BLaER1 treated with 17β-estradiol and CSF1 and Interleukin-3, amounts not matched to agents 10 nM and 100 nM (cell line): ENCODE data around the gene RGS9BP.

Experiments
- H3K27ac ChIP-seq, 11 experiments: shearing (Covaris generic); formaldehyde crosslinking; 2 replicates each; pipeline ENCODE4 v1.8.1; 2022
- H3K27me3 ChIP-seq, 11 experiments: shearing (Covaris generic); formaldehyde crosslinking; 2 replicates each; pipeline ENCODE4 v1.8.1; 2022
- H3K36me3 ChIP-seq, 11 experiments: shearing (Covaris generic); formaldehyde crosslinking; 2 replicates each; pipeline ENCODE4 v1.8.1; 2022
- H3K4me1 ChIP-seq, 10 experiments: shearing (Covaris generic); formaldehyde crosslinking; 2 replicates each; pipeline ENCODE4 v1.8.1; 2022
- H3K4me2 ChIP-seq, 11 experiments: shearing (Covaris generic); formaldehyde crosslinking; 2 replicates each; pipeline ENCODE4 v1.8.1; 2022
- H3K4me3 ChIP-seq, 10 experiments: shearing (Covaris generic); formaldehyde crosslinking; 2 replicates each; pipeline ENCODE4 v1.8.1; 2022
- H3K9ac ChIP-seq, 11 experiments: shearing (Covaris generic); formaldehyde crosslinking; 2 replicates each; pipeline ENCODE4 v1.8.1; 2022
- H3K9me3 ChIP-seq, 11 experiments: shearing (Covaris generic); formaldehyde crosslinking; replicated peaks in 1 of 11; 2 replicates each; pipeline ENCODE4 v1.8.1; 2022
- H4K20me1 ChIP-seq, 11 experiments: shearing (Covaris generic); formaldehyde crosslinking; 2 replicates each; pipeline ENCODE4 v1.8.1; 2022
- Cebpa-rat ChIP-seq, 11 experiments: shearing (Covaris generic); IDR thresholded peaks; 2 replicates each; pipeline ENCODE4 v1.8.1; 2022

RGS9BP gene

DNA sequence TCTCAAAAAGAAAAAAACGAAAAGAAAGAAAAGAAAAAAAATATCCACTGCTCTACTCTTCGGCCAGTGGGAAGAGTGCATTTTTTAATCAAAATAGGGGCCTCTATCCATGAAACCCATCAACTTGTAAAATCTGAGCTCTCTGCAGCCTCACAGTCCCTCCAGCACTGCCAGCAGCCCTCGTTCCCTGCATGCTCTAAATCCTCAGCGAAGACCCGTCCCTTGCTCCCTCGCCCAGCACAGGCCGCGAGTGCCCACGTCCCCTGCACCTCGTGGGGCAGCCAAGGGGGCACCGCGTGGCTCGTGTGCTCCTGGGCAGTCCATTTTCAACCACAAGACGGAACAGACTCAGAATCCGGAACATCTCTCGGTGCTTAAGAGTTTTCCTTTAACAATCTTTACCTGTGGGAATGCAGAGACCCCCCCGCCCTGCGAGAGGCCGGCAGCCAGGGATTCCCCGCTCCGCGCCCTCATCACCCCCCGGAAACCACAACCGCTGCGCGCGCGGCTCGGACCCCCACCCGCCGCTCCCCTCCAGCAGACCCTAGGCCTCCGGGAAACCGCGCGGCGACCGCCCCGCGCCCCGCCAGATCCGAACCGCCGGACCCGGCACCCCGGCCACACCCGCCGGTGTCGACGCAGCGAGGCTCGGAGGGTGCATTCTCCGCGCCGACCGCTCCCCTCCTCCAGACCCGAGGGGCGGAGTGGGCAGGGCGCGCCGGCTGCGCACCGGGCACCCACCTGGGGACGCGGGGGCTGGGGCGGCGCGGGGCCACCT is 1.3 kb upstream of the RGS9BP start:
- no peak for TF ChIP-seq Cebpa-rat (IDR thresholded peaks at IDR 0.05)
- Histone ChIP-seq H3K4me2 (peak overlapping the region; percentile 87 to 100 (median 97)), H3K27me3 (peaks cover 21 to 29% (median 23%) of the 10 kb centered on the region in 11 experiments), H3K4me1 (peaks cover 44 to 62% (median 48%) of the 10 kb centered on the region in 10 experiments), H3K4me3 (peak overlapping the region; percentile 87 to 98 (median 92)), H3K9me3 (no peaks in the 10 kb centered on the region), H3K9ac (peak overlapping the region; percentile 77 to 87 (median 85)), H3K36me3 (peaks cover 0 to 13% (median 5%) of the 10 kb centered on the region in 11 experiments; a peak in 10 of 22 replicates), H3K27ac (peak overlapping the region; percentile 57 to 85 (median 77); a peak in 21 of 22 replicates), H4K20me1 (peaks cover 51 to 70% (median 54%) of the 10 kb centered on the region in 11 experiments)

GRCh38 chr19:32674931-32675719 is 523 bp upstream of the RGS9BP start, which contains the start of gene ANKRD27:
Gene ANKRD27, minus strand, starts transcription at chr19:32675180. Its CDS starts 16,165 bp downstream, at chr19:32659015.
- Histone ChIP-seq H3K4me3 (peak within 1 kb of the TSS; percentile 87 to 98 (median 92)), H3K9ac (peak within 1 kb of the TSS; percentile 77 to 87 (median 85)), H3K4me1 (peaks cover 36 to 56% (median 48%) of the 10 kb centered on the region in 10 experiments), H4K20me1 (peaks cover 43 to 62% (median 46%) of the 10 kb centered on the region in 11 experiments), H3K4me2 (peak within 1 kb of the TSS; percentile 95 to 100 (median 98)), H3K27ac (peak within 1 kb of the TSS; percentile 57 to 85 (median 77); a peak in 21 of 22 replicates), H3K36me3 (peaks cover 0 to 6% (median 0%) of the 10 kb centered on the region in 11 experiments; a peak in 5 of 22 replicates), H3K9me3 (no peaks in the 10 kb centered on the region), H3K27me3 (peaks cover 21 to 29% (median 23%) of the 10 kb centered on the region in 11 experiments)
- TF ChIP-seq Cebpa-rat (IDR thresholded peaks at IDR 0.05), result no peak

- Histone ChIP-seq H3K4me2 (peak overlapping the region; percentile 83 to 98 (median 95)), H3K9me3 (no peaks in the 10 kb centered on the region), H3K36me3 (peaks cover 0 to 2% (median 0%) of the 10 kb centered on the region in 11 experiments; a peak in 4 of 22 replicates), H3K9ac (peak overlapping the region; percentile 59 to 87 (median 83); a peak in 21 of 22 replicates), H4K20me1 (peaks cover 31 to 50% (median 35%) of the 10 kb centered on the region in 11 experiments), H3K4me1 (peaks cover 31 to 50% (median 43%) of the 10 kb centered on the region in 10 experiments), H3K27me3 (peaks cover 21 to 29% (median 23%) of the 10 kb centered on the region in 11 experiments), H3K4me3 (peak overlapping the region; percentile 87 to 98 (median 92)), H3K27ac (peak overlapping the region in 6 of 11 experiments; percentile 27 to 78 (median 54); a peak in 3 of 22 replicates)
- TF ChIP-seq Cebpa-rat (IDR thresholded peaks at IDR 0.05), result no peak
Measured at GRCh38 chr19:32676186-32676894, 692 bp downstream of the RGS9BP start.

- Histone ChIP-seq H3K27ac (no peak overlapping the region), H3K4me1 (peaks cover 25 to 44% (median 37%) of the 10 kb centered on the region in 10 experiments), H3K4me2 (peak overlapping the region in 10 of 11 experiments; percentile 83 to 98 (median 95); a peak in 17 of 22 replicates), H3K9ac (no peak overlapping the region), H3K27me3 (peaks cover 21 to 29% (median 23%) of the 10 kb centered on the region in 11 experiments), H3K9me3 (no peaks in the 10 kb centered on the region), H3K4me3 (0 out of 20 replicates have a peak overlapping the region, but pooled peaks of 2 of the 10 experiments have one; percentile 87 to 95), H3K36me3 (no peaks in the 10 kb centered on the region), H4K20me1 (peaks cover 25 to 44% (median 29%) of the 10 kb centered on the region in 11 experiments)
- no peak for TF ChIP-seq Cebpa-rat (IDR thresholded peaks at IDR 0.05)
Measured at GRCh38 chr19:32676895-32677359, 1.3 kb downstream of the RGS9BP start.

DNA sequence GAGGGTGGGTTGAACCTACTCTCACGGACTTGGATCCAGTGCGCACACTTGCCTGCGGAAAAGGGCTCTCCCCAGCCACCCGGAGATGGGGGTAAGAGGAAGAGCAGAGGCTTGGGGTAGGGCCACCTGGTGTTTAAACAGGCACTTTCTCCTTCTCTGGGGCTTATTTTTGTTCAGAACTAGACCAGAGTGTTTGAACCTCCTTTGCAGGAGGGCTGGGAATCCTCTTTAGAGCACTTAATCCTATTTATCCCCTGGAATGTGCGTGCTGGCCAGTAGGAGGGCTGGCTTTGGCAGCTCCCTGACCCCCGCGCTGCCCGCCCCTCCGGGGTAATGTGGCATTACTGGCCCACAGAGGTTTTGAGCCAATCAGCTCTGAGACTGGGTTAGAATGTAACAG is 2.0 kb downstream of the RGS9BP start:
- Histone ChIP-seq H3K4me3 (no peak overlapping the region), H4K20me1 (peaks cover 18 to 37% (median 22%) of the 10 kb centered on the region in 11 experiments), H3K9me3 (no peaks in the 10 kb centered on the region), H3K27ac (no peak overlapping the region), H3K27me3 (peaks cover 21 to 29% (median 23%) of the 10 kb centered on the region in 11 experiments), H3K9ac (no peak overlapping the region), H3K4me1 (peaks cover 18 to 37% (median 30%) of the 10 kb centered on the region in 10 experiments), H3K4me2 (peak overlapping the region in 2 of 11 experiments; percentile 84 to 95; a peak in 2 of 22 replicates), H3K36me3 (no peaks in the 10 kb centered on the region)
- TF ChIP-seq Cebpa-rat (IDR thresholded peaks at IDR 0.05), result no peak

DNA sequence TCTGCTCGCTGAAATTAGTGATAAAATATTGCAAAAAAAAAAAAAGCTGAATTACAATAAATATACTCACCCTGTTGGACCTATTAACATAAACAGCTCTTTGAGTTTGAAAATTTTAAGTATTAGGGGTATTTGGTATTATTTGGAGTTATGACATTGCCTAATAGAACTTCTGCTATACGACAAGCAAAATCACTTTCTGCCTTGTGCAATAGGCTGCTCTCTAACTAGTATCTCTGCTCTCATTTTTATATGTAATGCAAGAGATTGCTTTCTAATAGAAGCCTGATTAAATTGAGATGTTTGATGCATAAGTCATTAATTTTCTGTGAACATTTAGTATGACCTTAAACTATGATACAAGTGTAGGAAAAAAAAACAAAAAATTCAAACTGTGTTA is 5.3 kb downstream of the RGS9BP start:
- Histone ChIP-seq H3K36me3 (no peaks in the 10 kb centered on the region), H3K9ac (no peak overlapping the region), H3K4me2 (no peak overlapping the region), H3K4me1 (peaks cover 2 to 16% (median 10%) of the 10 kb centered on the region in 10 experiments; a peak in 18 of 20 replicates), H4K20me1 (peaks cover 0 to 17% (median 6%) of the 10 kb centered on the region in 11 experiments; a peak in 8 of 22 replicates), H3K27me3 (peaks cover 18 to 25% (median 20%) of the 10 kb centered on the region in 11 experiments), H3K27ac (no peak overlapping the region), H3K4me3 (no peak overlapping the region), H3K9me3 (no peaks in the 10 kb centered on the region)
- TF ChIP-seq Cebpa-rat (IDR thresholded peaks at IDR 0.05), result no peak

GRCh38 chr19:32682317-32682716 is 6.7 kb downstream of the RGS9BP start:
- no peaks in the 10 kb centered on the region for H3K9me3 ChIP-seq
- no peak for TF ChIP-seq Cebpa-rat (IDR thresholded peaks at IDR 0.05)
- peaks cover 0 to 7% (median 0%) of the 10 kb centered on the region in 11 experiments; a peak in 5 of 22 replicates for H4K20me1 ChIP-seq
- H3K27me3 ChIP-seq, result peaks cover 5 to 12% (median 6%) of the 10 kb centered on the region in 11 experiments
- 0 out of 22 replicates have a peak, but pooled peaks cover 0 to 5% (median 0%) of the 10 kb centered on the region in 11 experiments for H3K36me3 ChIP-seq
- H3K4me3 ChIP-seq, result no peak overlapping the region
- H3K27ac ChIP-seq, result no peak overlapping the region
- no peak overlapping the region for H3K9ac ChIP-seq
- H3K4me2 ChIP-seq, result no peak overlapping the region
- H3K4me1 ChIP-seq, result peaks cover 0 to 3% (median 0%) of the 10 kb centered on the region in 10 experiments; a peak in 3 of 20 replicates
